Large intestine (tissue), 3 donors: Measurements from ENCODE around the gene ASAP2. TPM values are rescaled to one million over a fixed set of nuclear protein-coding genes. Genes with fewer than 3 reads are reported as not detected.

Experiments
- DNase-seq, 2 donors: peaks; one replicate each; pipeline versions ENCODE4 v3.0.0 to v3.0.0-alpha.2; 2013
- H3K27ac ChIP-seq: one replicate; pipeline ENCODE4 v1.5.1; 2013; ENCODE audit warnings: low read length
- H3K27me3 ChIP-seq: 2 replicates; pipeline ENCODE4 v1.6.1; 2013; ENCODE audit warnings: low read length; ENCODE audit not compliant: control insufficient read depth, insufficient read depth
- H3K36me3 ChIP-seq: 2 replicates; pipeline ENCODE4 v1.6.1; 2013; ENCODE audit warnings: low read length; ENCODE audit not compliant: control insufficient read depth, insufficient read depth
- H3K4me1 ChIP-seq: one replicate; pipeline ENCODE4 v1.6.1; 2013; ENCODE audit warnings: low read length; ENCODE audit not compliant: control insufficient read depth, insufficient read depth
- H3K4me3 ChIP-seq: one replicate; pipeline ENCODE4 v1.5.1; 2013; ENCODE audit warnings: low read length
- H3K9me3 ChIP-seq: one replicate; pipeline ENCODE4 v1.6.1; 2013; ENCODE audit warnings: mild to moderate bottlenecking, low read depth, low read length, moderate library complexity; ENCODE audit not compliant: control insufficient read depth
- WGBS: methylation state at CpG from one replicate; pipeline ENCODE4 v1.1.5; 2013; ENCODE audit warnings: low lambda C conversion rate; ENCODE audit not compliant: insufficient coverage; 5-methylcytosine and 5-hydroxymethylcytosine counted together
- polyA plus RNA-seq: library from polyadenylated mRNA; unstranded; fragments of 120-200 nt; gene quantifications from one replicate; pipeline ENCODE4 v1.2.1, GENCODE V29; 2013

Gene ASAP2
- polyA plus RNA-seq, 1 donor = 20.0 TPM

DNA sequence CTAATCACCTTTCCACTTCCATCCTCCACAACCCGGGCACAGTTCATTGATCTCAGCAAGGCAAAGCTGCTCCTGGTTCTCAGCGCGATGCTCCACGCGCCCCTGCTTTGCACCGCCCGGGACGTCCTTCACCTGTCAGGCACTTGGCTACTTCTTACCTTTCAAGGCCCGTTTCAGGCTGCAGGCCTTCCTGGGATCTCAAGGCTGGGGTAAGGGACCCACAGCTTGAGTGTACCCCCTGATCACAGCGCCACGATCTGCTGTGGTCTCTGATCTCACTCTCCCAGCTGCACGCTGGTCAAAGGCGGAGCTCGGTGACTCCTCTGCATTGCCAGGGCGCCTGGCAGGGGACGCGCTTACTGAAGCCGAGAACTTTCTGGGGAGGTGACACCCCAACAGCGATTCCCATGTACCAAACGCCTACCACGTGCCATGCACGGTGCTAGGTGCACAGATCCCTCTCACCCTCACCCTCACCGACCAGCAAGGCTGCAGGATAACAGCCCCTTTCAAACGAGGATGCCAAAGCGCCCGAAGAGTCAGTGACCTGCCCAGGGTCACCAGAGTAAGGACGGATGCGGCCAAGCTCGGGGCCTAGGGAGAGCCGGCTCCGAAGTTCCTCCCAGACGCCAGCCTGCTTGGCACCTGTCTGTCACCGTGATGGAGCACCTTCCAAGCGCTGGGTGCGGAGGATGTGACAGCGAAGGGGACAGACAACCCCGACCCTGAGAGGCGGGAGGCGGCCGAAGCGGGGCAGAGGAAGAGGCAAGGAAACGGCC is 215.9 kb downstream of the ASAP2 start:
- peak; percentile 13 to 62 for DNase-seq
- H3K4me1 ChIP-seq = peaks cover 10% of the 10 kb centered on the region
- peak overlapping the region; percentile 59 for H3K27ac ChIP-seq
- H3K9me3 ChIP-seq = no peaks in the 10 kb centered on the region
- H3K36me3 ChIP-seq = peaks cover 5% of the 10 kb centered on the region
- peak overlapping the region; percentile 78 for H3K4me3 ChIP-seq
- WGBS = no CpG with 5 or more reads among the region's 42 CpGs
- no peaks in the 10 kb centered on the region for H3K27me3 ChIP-seq

GRCh38 chr2:9423100-9423921 is 216.7 kb downstream of the ASAP2 start, which contains the start of the genes CPSF3 and ITGB1BP1:
Gene CPSF3, plus strand, starts transcription at chr2:9423654. Its CDS starts 120 bp downstream, at chr2:9423774.
Gene ITGB1BP1, minus strand, starts transcription at chr2:9423528. Its CDS starts 4,831 bp downstream, at chr2:9418697.
- Histone ChIP-seq H3K9me3 (no peaks in the 10 kb centered on the region), H3K4me3 (peak within 1 kb of the TSS; percentile 78), H3K4me1 (peaks cover 10% of the 10 kb centered on the region), H3K27ac (peak within 1 kb of the TSS; percentile 69), H3K36me3 (peaks cover 3% of the 10 kb centered on the region), H3K27me3 (no peaks in the 10 kb centered on the region)
- WGBS = no CpG with 5 or more reads among the region's 91 CpGs
- peak; percentile 98 to 99 for DNase-seq

DNA sequence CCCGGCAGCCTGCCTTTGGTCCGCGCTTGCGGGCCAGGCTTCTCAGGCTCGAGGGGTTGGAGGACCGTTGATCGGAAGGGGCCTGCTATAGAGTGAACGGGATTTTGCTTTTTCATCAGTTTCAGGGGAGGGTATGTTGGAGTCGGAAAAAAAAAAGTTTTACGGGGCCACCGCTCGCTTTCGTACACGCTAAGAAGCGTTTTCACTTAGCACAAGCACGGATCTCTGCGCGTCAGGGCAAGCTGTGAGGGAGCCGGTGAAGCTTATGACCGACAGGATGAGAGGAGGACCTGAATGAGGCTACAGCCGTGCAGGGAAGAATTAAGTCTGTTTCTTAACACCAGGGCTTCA is 217.3 kb downstream of the ASAP2 start:
- H3K4me3 ChIP-seq = peak overlapping the region; percentile 78
- DNase-seq = peak in 1 of 2 donors; percentile 13
- peaks cover 10% of the 10 kb centered on the region for H3K4me1 ChIP-seq
- H3K27ac ChIP-seq = peak overlapping the region; percentile 69
- no peaks in the 10 kb centered on the region for H3K27me3 ChIP-seq
- WGBS = no CpG with 5 or more reads among the region's 21 CpGs
- H3K9me3 ChIP-seq = no peaks in the 10 kb centered on the region
- peaks cover 4% of the 10 kb centered on the region for H3K36me3 ChIP-seq

GRCh38 chr2:9424447-9425164 is 218.0 kb downstream of the ASAP2 start:
- H3K4me3 ChIP-seq = peak overlapping the region; percentile 78
- 16% methylated on average over 5 of the region's 11 CpGs for WGBS
- peaks cover 10% of the 10 kb centered on the region for H3K4me1 ChIP-seq
- H3K9me3 ChIP-seq = no peaks in the 10 kb centered on the region
- peaks cover 11% of the 10 kb centered on the region for H3K36me3 ChIP-seq
- peak overlapping the region; percentile 69 for H3K27ac ChIP-seq
- H3K27me3 ChIP-seq = no peaks in the 10 kb centered on the region
- peak; percentile 13 to 53 for DNase-seq

- H3K4me1 ChIP-seq = peaks cover 6% of the 10 kb centered on the region
- H3K27ac ChIP-seq = no peak overlapping the region
- H3K36me3 ChIP-seq = peaks cover 47% of the 10 kb centered on the region
- DNase-seq = no peak
- H3K9me3 ChIP-seq = no peaks in the 10 kb centered on the region
- H3K4me3 ChIP-seq = no peak overlapping the region
- H3K27me3 ChIP-seq = no peaks in the 10 kb centered on the region
- WGBS = 95% methylated on average over 2 of the region's 5 CpGs
Measured at GRCh38 chr2:9428965-9429577, 222.5 kb downstream of the ASAP2 start.

- H3K27ac ChIP-seq = no peak overlapping the region
- 100% methylated on average over 1 of the region's 2 CpGs for WGBS
- H3K4me3 ChIP-seq = no peak overlapping the region
- no peaks in the 10 kb centered on the region for H3K27me3 ChIP-seq
- no peaks in the 10 kb centered on the region for H3K9me3 ChIP-seq
- DNase-seq = no peak
- peaks cover 56% of the 10 kb centered on the region for H3K36me3 ChIP-seq
- H3K4me1 ChIP-seq = no peaks in the 10 kb centered on the region
Measured at GRCh38 chr2:9430316-9431293, 224.0 kb downstream of the ASAP2 start.

DNA sequence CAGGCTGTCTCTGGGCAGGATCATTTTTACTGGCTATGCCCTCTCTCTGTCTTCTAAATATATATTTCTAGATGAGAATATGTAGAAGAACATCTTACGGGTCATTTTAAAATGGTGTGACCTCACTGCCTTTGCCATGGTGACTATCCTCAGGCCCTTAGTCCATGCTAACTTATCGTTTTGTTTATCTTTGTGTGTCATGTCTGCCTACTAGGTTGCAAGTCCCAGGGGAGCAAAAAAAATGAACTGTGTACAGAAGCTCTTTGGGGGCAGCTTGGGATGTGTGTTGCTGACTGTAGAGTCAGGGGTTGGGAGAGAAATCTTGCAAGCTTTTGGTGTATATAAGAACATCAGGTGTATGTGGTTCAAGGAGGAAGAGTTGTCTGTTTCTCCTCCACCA is 227.9 kb downstream of the ASAP2 start:
- Histone ChIP-seq H3K9me3 (no peaks in the 10 kb centered on the region), H3K36me3 (peaks cover 64% of the 10 kb centered on the region), H3K4me3 (no peak overlapping the region), H3K27ac (no peak overlapping the region), H3K27me3 (no peaks in the 10 kb centered on the region), H3K4me1 (no peaks in the 10 kb centered on the region)
- no peak for DNase-seq
- 67% methylated on average over 1 of the region's 2 CpGs for WGBS

DNA sequence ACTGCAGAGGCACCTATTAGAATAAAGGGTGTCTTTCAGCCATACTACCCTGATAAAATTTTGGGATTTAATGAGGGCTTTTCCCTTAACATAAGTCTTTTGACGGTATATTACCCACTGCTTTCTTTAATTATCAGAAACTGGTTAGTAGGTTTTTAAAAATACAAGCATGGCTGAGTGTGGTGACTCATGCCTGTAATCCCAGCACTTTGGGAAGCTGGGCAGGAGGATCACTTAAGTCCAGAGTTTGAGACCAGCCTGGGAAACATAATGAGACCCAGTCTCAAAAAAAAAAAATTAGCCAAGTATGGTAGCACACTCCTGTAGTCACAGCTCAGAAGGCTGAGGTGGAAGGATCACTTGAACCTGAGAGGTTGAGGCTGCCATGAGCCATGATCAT is 232.9 kb downstream of the ASAP2 start:
- DNase-seq = no peak
- no peaks in the 10 kb centered on the region for H3K27me3 ChIP-seq

DNA sequence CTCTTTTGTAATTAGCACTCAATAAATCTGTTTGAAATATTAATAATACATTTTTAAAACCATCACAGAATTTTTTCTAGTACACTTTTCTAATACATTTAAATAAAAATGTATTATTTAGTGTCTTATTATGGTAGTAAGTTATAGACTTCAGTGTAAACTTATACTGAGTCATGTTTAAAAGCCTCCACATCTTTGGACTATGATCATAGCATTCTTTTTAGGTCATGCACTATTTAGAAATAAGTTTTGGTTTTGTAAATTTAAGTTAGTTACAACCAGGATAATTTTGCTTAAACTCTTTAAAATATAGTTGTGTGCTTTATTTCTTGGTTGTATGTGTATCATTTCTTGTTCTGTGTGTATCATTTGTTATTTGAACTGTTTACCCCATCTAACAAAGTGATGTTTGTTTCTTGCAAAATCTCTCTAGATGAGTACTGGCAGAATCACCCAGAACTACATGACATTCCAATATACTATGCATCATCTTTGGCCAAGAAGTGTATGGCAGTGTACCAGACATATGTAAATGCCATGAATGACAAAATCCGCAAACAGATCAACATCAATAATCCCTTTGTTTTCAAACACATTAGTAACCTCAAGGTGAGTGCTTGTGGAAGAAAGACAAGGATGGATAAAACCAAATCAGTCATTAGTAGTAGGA is 233.6 kb downstream of the ASAP2 start:
- Histone ChIP-seq H3K4me3 (no peak overlapping the region), H3K27ac (no peak overlapping the region)
- 86% methylated on average over 1 of the region's 1 CpG for WGBS

More for the DNA sequence above, 232.9 kb downstream of the ASAP2 start:
- Histone ChIP-seq H3K27ac (no peak overlapping the region), H3K4me1 (no peaks in the 10 kb centered on the region), H3K36me3 (peaks cover 57% of the 10 kb centered on the region), H3K4me3 (no peak overlapping the region), H3K9me3 (no peaks in the 10 kb centered on the region)
- no CpG with 5 or more reads among the region's 1 CpG for WGBS

More for the DNA sequence above, 233.6 kb downstream of the ASAP2 start:
- DNase-seq = no peak
- no peaks in the 10 kb centered on the region for H3K27me3 ChIP-seq
- peaks cover 54% of the 10 kb centered on the region for H3K36me3 ChIP-seq
- H3K4me1 ChIP-seq = no peaks in the 10 kb centered on the region
- H3K9me3 ChIP-seq = no peaks in the 10 kb centered on the region
